Common myeloid progenitor, CD34-positive (primary cell): Measurements from ENCODE around the gene IMP3.

ENCODE experiments used
- CTCF ChIA-PET: fragments of 350-600 bp; sonication (Branson Sonifier 250); formaldehyde crosslinking; loops from one replicate; lab custom pipeline; 2021; ENCODE audit warnings: antibody characterized with exemption; lab: Charles Lee
- POLR2A ChIA-PET: fragments of 350-600 bp; sonication (Branson Sonifier 250); formaldehyde crosslinking; loops from one replicate; lab custom pipeline; 2021; ENCODE audit warnings: antibody characterized with exemption; lab: Charles Lee
- DNase-seq, 3 donors: peaks; one replicate each; pipeline versions ENCODE4 v3.0.0 to v3.0.0-alpha.2; 2013
- H3K27ac ChIP-seq, 2 experiments: 1 replicate in 1 of 2; 2 replicates in 1 of 2; pipeline ENCODE4 v1.7.0; 2013; ENCODE audit warnings: inconsistent platforms in 2 of 2, low read length in 2 of 2, mild to moderate bottlenecking in 2 of 2, low read depth in 1 of 2, moderate library complexity in 1 of 2; ENCODE audit not compliant: severe bottlenecking in 2 of 2, insufficient read depth in 1 of 2, poor library complexity in 1 of 2
- H3K27me3 ChIP-seq, 5 experiments: replicated peaks in 2 of 5; 1 replicate in 3 of 5; 2 replicates in 2 of 5; pipeline versions ENCODE4 v1.6.1 to v1.7.0; 2013; ENCODE audit warnings: low read length in 4 of 5, mild to moderate bottlenecking in 2 of 5, moderate library complexity in 2 of 5, inconsistent platforms in 1 of 5; ENCODE audit not compliant: insufficient read depth in 5 of 5, control insufficient read depth in 4 of 5
- H3K36me3 ChIP-seq, 4 experiments: 1 replicate in 2 of 4; 2 replicates in 2 of 4; pipeline versions ENCODE4 v1.6.1 to v1.7.0; 2013; ENCODE audit warnings: low read length in 3 of 4, control low read depth in 1 of 4, mild to moderate bottlenecking in 1 of 4; ENCODE audit not compliant: control insufficient read depth in 4 of 4, insufficient read depth in 4 of 4
- H3K4me1 ChIP-seq, 4 experiments: 1 replicate in 3 of 4; 2 replicates in 1 of 4; pipeline versions ENCODE4 v1.6.1 to v1.7.1; 2013; ENCODE audit warnings: low read length in 3 of 4, mild to moderate bottlenecking in 3 of 4, control low read depth in 1 of 4, inconsistent platforms in 1 of 4, moderate library complexity in 1 of 4; ENCODE audit not compliant: control insufficient read depth in 4 of 4, insufficient read depth in 4 of 4; ENCODE audit errors: control extremely low read depth in 1 of 4
- H3K4me3 ChIP-seq, 7 experiments: 1 replicate in 4 of 7; 2 replicates in 3 of 7; pipeline versions ENCODE4 v1.5.1 to v1.7.0; 2013; ENCODE audit warnings: mild to moderate bottlenecking in 7 of 7, low read length in 6 of 7, moderate library complexity in 6 of 7, inconsistent platforms in 2 of 7, low read depth in 2 of 7, control low read depth in 1 of 7; ENCODE audit not compliant: insufficient read depth in 4 of 7, control insufficient read depth in 1 of 7; ENCODE audit errors: extremely low read depth in 1 of 7
- H3K9me3 ChIP-seq, 5 experiments: 1 replicate in 4 of 5; 2 replicates in 1 of 5; pipeline versions ENCODE4 v1.6.1 to v1.7.1; 2013; ENCODE audit warnings: low read length in 4 of 5, mild to moderate bottlenecking in 2 of 5, inconsistent platforms in 1 of 5, low read depth in 1 of 5, moderate library complexity in 1 of 5; ENCODE audit not compliant: control insufficient read depth in 4 of 5, insufficient read depth in 2 of 5; ENCODE audit errors: control extremely low read depth in 1 of 5
- WGBS: methylation state at CpG from one replicate; pipeline ENCODE4 v1.1.5; 2013; ENCODE audit not compliant: insufficient coverage; 5-methylcytosine and 5-hydroxymethylcytosine counted together

Gene IMP3

DNA sequence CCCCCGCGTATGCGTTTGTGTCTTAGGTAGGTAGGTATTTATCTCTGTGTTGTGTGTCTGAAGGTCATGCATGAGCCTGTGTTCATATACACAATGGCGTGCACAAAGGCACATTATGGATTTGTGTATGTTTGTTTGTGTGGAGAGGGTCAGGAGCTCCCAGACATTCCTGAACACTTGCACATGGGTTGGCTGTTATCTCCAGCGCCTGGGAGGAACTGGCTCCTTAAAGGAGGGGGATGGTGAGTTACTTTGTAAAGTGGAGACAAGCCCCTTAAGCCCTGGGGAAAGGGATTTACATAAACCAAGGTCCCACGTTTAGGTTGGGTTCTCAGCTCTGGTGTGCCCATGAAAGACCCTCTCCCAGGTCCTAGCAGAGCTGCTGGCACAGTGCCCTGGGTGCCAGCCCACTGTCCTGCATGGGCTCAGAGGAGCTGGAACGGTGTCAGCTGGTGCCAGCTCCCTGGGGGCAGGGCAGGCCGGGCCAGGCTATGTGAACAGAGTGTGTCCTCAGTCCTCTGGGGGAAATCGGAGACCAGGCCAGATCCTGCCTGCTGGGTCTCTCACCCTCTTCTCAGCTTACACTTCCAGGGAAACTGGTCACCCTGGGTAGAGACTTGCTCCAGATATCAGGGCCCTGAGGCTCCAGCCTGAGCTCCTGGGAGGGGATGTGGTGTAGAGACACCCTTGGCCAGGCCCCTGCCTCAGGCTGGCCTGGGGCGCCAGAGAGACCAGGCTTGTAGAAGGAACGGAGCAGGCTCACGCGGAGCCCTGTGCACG is 32.8 kb upstream of the IMP3 start:
- peaks cover 0 to 4% (median 0%) of the 10 kb centered on the region in 5 experiments for H3K27me3 ChIP-seq
- H3K27ac ChIP-seq: no peak overlapping the region
- CTCF ChIA-PET: interaction anchor here (0.9 to 1.2 kb wide), 4 partner anchors 9 to 164 kb away, joined by 3 to 4 read pairs (median 3); partner anchors contain the start of gene PTPN9
- no peak overlapping the region for H3K4me3 ChIP-seq
- 92% methylated on average over 13 of the region's 14 CpGs for WGBS
- no peaks in the 10 kb centered on the region for H3K36me3 ChIP-seq
- DNase-seq: no peak
- no peaks in the 10 kb centered on the region for H3K9me3 ChIP-seq
- POLR2A ChIA-PET: no interaction called here
- no peaks in the 10 kb centered on the region for H3K4me1 ChIP-seq

DNA sequence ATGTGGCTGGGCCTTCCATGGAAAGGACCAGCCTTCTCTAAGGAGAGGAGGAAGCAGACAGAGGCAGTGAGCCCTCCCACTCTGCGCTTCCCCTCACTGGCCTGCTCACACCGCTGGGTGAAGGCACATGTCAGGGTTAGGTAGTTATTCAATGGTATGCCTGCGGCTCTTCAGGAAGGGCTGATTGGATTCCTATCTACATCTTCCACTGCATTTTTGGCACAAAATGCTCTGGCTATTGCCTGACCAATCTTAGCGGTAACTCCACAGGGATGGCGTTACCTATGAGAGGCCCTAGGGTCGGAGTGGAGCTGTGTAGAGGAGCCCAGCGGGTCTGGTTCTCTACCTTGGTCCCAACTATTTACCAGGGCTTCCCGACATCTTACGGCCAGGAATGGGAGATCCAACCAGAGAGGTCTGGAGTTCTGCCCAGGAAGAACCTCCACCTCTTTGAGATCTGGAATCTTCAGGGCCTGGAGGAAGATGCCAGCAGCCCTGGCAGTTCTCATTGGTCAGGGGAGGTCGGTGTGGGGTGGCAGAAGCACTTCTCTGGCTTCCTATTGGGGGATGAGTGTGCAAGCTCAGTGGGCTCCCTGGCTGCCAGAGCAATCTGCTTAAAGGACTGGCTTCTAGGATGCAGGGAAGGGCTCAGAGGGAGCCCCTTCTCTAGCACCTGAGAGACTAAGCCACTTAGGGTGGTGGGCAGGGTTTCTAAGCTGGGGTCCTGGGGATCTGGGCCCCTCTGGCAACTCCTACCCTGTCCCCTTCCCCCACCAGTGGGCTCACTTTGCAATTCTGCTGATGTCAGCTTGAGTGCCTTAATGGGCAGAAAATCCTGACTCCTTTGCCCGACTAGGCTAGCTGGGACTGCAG is 31.9 kb upstream of the IMP3 start:
- no peak for DNase-seq
- Histone ChIP-seq H3K27ac (no peak overlapping the region), H3K9me3 (no peaks in the 10 kb centered on the region), H3K4me1 (no peaks in the 10 kb centered on the region), H3K27me3 (peaks cover 0 to 6% (median 0%) of the 10 kb centered on the region in 5 experiments), H3K36me3 (no peaks in the 10 kb centered on the region), H3K4me3 (no peak overlapping the region)
- ChIA-PET CTCF (interaction anchor here (1.0 to 1.1 kb wide), 4 partner anchors 11 to 163 kb away, joined by 3 to 4 read pairs (median 3); partner anchors contain the start of genes IMP3 and PTPN9), POLR2A (no interaction called here)
- 92% methylated on average over 10 of the region's 11 CpGs for WGBS

DNA sequence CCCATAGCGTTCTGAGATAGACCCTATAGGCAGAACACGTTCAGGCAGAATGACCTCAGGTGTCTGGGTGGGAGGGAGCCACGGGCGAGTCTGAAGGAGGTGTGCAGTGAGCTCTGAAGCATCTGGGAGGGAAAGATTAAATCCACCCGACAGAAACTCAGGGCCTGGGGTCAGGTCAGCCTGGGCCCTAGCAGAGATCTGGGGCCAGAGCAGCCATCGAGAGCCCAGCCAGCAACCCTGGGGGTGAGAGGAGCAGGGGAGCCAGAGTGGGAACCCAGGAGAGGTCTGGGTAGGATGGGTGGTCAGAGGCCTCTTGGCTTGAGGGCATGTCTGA is 29.8 kb upstream of the IMP3 start:
- H3K9me3 ChIP-seq: no peaks in the 10 kb centered on the region
- no peak overlapping the region for H3K27ac ChIP-seq
- WGBS: 85% methylated on average over 6 of the region's 6 CpGs
- H3K4me3 ChIP-seq: no peak overlapping the region
- POLR2A ChIA-PET: no interaction called here
- H3K4me1 ChIP-seq: no peaks in the 10 kb centered on the region
- no peaks in the 10 kb centered on the region for H3K36me3 ChIP-seq
- peaks cover 0 to 6% (median 0%) of the 10 kb centered on the region in 5 experiments for H3K27me3 ChIP-seq
- no peak for DNase-seq
- CTCF ChIA-PET: no interaction called here

DNA sequence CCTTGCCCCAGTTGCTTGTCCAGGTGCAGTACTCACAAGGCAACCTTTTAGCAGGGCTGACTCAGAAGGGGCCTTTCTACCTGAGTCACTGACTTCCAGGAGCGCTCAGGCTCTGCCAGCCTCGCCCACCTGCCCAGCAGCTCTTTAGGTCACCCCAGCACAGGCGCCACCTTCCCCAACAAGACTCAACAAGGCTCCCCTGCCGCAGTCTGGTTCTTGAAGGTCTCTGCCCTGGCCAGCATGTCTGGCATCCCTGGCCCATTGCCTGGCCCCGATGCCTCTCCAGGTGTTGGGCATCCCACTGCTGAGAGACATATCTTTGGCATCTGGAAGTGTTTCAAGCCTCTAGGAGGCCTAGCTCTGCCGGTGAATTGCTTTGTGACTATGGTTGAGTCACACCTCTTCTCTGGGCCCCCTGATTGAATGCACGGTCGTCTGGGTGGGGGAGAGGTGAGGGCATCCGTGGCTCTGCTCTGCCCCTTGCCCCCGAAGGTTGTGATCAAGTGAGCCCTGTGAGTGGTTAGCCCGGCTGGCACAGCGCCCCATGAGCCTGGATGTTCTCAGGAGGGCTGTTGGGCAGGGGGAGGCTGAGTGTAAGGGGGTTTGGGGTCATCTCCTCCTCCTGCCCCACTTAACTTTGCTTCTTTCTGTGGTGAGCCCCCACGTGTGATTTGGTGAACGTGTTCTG is 29.3 kb upstream of the IMP3 start:
- Histone ChIP-seq H3K4me3 (no peak overlapping the region), H3K4me1 (no peaks in the 10 kb centered on the region), H3K36me3 (no peaks in the 10 kb centered on the region), H3K9me3 (no peaks in the 10 kb centered on the region), H3K27ac (no peak overlapping the region), H3K27me3 (peaks cover 0 to 6% (median 0%) of the 10 kb centered on the region in 5 experiments)
- over 99% methylated on average over 8 of the region's 14 CpGs for WGBS
- DNase-seq: no peak
- ChIA-PET CTCF (no interaction called here), POLR2A (no interaction called here)

DNA sequence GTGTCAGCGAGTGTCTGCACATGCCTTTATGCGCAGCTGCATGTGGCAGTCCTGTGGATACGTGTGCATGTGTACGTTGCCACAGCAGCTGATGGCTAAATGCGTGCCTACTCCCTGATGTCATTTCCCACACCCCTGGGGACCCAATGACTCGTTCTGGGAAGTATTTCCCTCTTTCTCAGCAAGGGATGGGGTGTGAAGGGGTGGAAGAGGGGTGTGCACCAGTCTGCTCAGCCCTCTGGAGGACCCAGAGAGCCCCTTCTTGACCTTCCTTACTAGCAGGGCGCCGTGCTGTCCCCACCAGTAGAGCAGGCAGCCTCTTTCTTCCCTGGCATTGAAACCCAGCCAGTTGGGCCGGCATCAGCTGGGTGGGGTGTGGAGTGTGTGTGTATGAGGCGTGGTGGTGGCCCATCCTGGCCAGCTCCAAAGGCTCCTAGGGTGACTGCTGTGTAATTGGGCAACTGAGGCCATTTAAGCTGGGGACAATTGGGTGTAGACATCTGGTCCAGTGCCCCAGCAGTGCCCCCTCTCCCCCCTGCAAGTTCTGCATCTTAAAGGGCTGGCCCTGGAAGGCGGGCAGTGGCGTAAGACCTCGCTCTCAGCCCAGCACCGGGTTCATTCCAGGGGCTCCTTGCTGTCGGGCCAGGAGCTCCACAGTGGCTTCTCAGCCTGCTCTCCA is 26.9 kb upstream of the IMP3 start:
- 96% methylated on average over 10 of the region's 15 CpGs for WGBS
- DNase-seq: no peak
- Histone ChIP-seq H3K36me3 (no peaks in the 10 kb centered on the region), H3K4me3 (no peak overlapping the region), H3K27me3 (peaks cover 0 to 4% (median 0%) of the 10 kb centered on the region in 5 experiments), H3K27ac (no peak overlapping the region), H3K4me1 (no peaks in the 10 kb centered on the region), H3K9me3 (no peaks in the 10 kb centered on the region)
- POLR2A ChIA-PET: no interaction called here
- CTCF ChIA-PET: interaction anchor here (1.6 kb wide), 1 partner anchor 15 kb away, joined by 5 read pairs; no protein-coding TSS in a partner anchor

DNA sequence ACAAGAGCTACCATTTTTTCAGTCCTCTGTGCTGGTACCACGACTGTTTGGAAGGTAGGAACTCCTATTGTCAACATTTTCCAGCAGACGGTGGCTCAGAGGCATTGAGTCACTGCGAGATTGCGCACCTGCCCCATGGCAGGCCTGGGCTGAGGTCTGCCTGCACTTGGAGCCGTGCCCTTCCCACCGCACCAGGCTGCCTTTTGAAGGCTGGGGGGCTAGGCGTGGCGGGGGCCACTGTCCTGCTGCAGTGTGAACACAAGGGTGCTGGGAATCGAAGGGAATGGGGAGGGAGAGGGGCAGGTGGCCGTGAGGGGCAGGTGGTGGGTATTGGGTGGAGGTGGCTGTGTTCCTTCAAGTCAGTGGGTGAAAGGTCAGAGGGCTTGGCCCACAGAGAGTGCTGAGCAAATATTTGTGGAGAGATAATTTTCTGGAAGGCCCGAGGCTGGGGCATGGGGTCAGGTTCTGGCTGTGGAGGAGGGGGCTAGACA is 24.0 kb upstream of the IMP3 start:
- POLR2A ChIA-PET: no interaction called here
- no peak for DNase-seq
- H3K4me3 ChIP-seq: no peak overlapping the region
- H3K36me3 ChIP-seq: no peaks in the 10 kb centered on the region
- H3K27ac ChIP-seq: no peak overlapping the region
- H3K27me3 ChIP-seq: peaks cover 0 to 2% (median 0%) of the 10 kb centered on the region in 5 experiments
- no peaks in the 10 kb centered on the region for H3K9me3 ChIP-seq
- 93% methylated on average over 9 of the region's 11 CpGs for WGBS
- no peaks in the 10 kb centered on the region for H3K4me1 ChIP-seq
- CTCF ChIA-PET: no interaction called here
